NB4 (cell line): Measurements from ENCODE around the gene LRFN2.

Source experiments
- TF ChIP-seq, protein P1 (sequence below): IDR thresholded peaks from one replicate; pipeline ENCODE4 v1.5.1; 2012; ENCODE audit warnings: low read depth, low read length
- TF ChIP-seq, protein P2 (sequence below): IDR thresholded peaks from 2 replicates; pipeline ENCODE4 v1.6.1; 2011; ENCODE audit warnings: low read depth, low read length

DNA sequence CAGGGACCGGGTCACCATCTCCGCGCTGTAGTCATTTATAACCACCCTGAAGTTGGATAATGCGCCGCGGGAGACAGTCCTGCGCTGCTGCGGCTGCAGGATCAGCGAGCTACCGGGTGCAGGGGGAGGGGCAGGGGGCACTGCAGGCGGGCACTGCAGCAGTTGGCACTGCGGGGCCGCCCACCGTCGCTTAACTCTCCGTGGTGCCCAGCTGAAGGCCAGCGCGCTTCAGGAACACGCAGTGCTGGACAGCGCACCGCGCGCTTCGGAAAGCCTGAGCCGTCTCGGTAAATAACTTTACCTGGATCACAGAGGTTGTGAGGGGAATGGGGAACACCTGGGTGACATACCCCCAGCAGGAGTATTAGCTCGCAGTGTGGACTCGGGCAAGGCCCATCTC is 12.4 kb upstream of the LRFN2 start:
- TF ChIP-seq, protein P1, sequence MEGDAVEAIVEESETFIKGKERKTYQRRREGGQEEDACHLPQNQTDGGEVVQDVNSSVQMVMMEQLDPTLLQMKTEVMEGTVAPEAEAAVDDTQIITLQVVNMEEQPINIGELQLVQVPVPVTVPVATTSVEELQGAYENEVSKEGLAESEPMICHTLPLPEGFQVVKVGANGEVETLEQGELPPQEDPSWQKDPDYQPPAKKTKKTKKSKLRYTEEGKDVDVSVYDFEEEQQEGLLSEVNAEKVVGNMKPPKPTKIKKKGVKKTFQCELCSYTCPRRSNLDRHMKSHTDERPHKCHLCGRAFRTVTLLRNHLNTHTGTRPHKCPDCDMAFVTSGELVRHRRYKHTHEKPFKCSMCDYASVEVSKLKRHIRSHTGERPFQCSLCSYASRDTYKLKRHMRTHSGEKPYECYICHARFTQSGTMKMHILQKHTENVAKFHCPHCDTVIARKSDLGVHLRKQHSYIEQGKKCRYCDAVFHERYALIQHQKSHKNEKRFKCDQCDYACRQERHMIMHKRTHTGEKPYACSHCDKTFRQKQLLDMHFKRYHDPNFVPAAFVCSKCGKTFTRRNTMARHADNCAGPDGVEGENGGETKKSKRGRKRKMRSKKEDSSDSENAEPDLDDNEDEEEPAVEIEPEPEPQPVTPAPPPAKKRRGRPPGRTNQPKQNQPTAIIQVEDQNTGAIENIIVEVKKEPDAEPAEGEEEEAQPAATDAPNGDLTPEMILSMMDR, result no peak
- TF ChIP-seq, protein P2, sequence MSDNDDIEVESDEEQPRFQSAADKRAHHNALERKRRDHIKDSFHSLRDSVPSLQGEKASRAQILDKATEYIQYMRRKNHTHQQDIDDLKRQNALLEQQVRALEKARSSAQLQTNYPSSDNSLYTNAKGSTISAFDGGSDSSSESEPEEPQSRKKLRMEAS, result no peak
